Mammary epithelial cell (primary cell): Measurements from ENCODE around the gene PPP1R18.
"Not testable (repeated sequence)": the region's sequence is repeated elsewhere in the genome, so short reads cannot be mapped to it uniquely, and the experiment has no call there.

ENCODE experiments used
- EZH2 ChIP-seq: IDR thresholded peaks from 2 replicates; pipeline ENCODE4 v1.6.1; 2012; ENCODE audit warnings: low read length, inconsistent platforms, borderline replicate concordance
- TF ChIP-seq, protein P1 (sequence below), 2 donors: IDR thresholded peaks in 1 of 2; conservative IDR thresholded peaks in 1 of 2; 2 replicates each; pipeline ENCODE4 v1.5.1; 2011 to 2012; ENCODE audit warnings: inconsistent platforms in 2 of 2, low read length in 2 of 2, mild to moderate bottlenecking in 2 of 2, control low read depth in 1 of 2, low read depth in 1 of 2; ENCODE audit not compliant: insufficient read depth in 1 of 2; ENCODE audit errors: extremely low read depth in 1 of 2

DNA sequence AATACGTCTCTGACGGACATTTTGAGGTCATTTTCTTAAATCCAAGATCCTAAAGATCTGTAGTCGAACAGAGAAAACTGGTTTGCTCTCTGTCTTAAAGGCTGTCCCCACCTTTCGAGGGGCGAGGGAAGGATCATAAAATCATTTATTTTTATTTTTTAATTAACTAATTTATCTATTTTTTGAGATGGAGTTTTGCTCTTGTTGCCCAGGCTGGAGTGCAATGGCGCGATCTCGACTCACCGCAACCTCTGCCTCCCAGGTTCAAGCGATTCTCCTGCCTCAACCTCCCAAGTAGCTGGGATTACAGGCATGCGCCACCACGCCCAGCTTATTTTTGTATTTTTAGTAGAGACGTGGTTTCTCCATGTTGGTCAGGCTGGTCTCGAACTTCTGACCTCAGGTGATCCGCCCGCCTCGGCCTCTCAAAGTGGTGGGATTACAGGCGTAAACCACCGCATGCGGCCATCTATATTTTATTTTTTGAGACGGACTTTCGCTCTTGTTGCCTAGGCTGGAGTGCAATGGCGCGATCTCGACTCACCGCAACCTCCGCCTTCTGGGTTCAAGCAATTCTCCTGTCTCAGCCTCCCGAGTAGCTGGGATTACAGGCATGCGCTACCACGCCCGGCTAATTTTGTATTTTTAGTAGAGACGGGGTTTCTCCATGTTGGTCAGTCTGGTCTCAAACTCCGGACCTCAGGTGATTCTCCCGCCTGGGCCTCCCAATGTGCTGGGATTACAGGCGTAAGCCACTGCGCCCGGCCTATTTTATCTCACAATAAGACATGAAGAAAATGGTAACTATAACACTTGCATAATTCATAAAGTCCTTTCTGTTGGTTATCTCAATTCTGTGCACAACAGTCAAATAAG lies 31.6 kb upstream of the PPP1R18 start:
- TF ChIP-seq, protein P1, sequence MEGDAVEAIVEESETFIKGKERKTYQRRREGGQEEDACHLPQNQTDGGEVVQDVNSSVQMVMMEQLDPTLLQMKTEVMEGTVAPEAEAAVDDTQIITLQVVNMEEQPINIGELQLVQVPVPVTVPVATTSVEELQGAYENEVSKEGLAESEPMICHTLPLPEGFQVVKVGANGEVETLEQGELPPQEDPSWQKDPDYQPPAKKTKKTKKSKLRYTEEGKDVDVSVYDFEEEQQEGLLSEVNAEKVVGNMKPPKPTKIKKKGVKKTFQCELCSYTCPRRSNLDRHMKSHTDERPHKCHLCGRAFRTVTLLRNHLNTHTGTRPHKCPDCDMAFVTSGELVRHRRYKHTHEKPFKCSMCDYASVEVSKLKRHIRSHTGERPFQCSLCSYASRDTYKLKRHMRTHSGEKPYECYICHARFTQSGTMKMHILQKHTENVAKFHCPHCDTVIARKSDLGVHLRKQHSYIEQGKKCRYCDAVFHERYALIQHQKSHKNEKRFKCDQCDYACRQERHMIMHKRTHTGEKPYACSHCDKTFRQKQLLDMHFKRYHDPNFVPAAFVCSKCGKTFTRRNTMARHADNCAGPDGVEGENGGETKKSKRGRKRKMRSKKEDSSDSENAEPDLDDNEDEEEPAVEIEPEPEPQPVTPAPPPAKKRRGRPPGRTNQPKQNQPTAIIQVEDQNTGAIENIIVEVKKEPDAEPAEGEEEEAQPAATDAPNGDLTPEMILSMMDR (conservative IDR thresholded peaks at IDR 0.05 in 1 of 2, IDR thresholded peaks at IDR 0.05 in 1 of 2; ENCODE audit: extremely low read depth in 1 of 2, insufficient read depth in 1 of 2, low read depth in 1 of 2, low read length in 2 of 2) = not testable (repeated sequence)
- not testable (repeated sequence) for TF ChIP-seq EZH2
